Astrocyte of the cerebellum (primary cell): Measurements from ENCODE around the gene FLRT2.
A peak's percentile ranks its signal among the peaks of the same experiment; 100 is the strongest.

Experiments
- DNase-seq: peaks from one replicate; pipeline ENCODE4 v3.0.0-alpha.2; 2011; ENCODE audit warnings: low read depth
- H3K4me3 ChIP-seq: 2 replicates; pipeline ENCODE4 v1.5.1; 2011; ENCODE audit warnings: mild to moderate bottlenecking, low read depth, low read length, moderate library complexity
- CTCF ChIP-seq: IDR thresholded peaks from 2 replicates; pipeline ENCODE4 v1.5.1; 2012; ENCODE audit warnings: low read length, low read depth, moderate library complexity, mild to moderate bottlenecking; ENCODE audit errors: missing control alignments
- in situ Hi-C: cut with HindIII; loops from 2 replicates; pipeline ENCODE4 v1.10.0; 2017; ENCODE audit warnings: low sequenced_read_pairs

The FLRT2 gene, protein sequence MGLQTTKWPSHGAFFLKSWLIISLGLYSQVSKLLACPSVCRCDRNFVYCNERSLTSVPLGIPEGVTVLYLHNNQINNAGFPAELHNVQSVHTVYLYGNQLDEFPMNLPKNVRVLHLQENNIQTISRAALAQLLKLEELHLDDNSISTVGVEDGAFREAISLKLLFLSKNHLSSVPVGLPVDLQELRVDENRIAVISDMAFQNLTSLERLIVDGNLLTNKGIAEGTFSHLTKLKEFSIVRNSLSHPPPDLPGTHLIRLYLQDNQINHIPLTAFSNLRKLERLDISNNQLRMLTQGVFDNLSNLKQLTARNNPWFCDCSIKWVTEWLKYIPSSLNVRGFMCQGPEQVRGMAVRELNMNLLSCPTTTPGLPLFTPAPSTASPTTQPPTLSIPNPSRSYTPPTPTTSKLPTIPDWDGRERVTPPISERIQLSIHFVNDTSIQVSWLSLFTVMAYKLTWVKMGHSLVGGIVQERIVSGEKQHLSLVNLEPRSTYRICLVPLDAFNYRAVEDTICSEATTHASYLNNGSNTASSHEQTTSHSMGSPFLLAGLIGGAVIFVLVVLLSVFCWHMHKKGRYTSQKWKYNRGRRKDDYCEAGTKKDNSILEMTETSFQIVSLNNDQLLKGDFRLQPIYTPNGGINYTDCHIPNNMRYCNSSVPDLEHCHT

DNA sequence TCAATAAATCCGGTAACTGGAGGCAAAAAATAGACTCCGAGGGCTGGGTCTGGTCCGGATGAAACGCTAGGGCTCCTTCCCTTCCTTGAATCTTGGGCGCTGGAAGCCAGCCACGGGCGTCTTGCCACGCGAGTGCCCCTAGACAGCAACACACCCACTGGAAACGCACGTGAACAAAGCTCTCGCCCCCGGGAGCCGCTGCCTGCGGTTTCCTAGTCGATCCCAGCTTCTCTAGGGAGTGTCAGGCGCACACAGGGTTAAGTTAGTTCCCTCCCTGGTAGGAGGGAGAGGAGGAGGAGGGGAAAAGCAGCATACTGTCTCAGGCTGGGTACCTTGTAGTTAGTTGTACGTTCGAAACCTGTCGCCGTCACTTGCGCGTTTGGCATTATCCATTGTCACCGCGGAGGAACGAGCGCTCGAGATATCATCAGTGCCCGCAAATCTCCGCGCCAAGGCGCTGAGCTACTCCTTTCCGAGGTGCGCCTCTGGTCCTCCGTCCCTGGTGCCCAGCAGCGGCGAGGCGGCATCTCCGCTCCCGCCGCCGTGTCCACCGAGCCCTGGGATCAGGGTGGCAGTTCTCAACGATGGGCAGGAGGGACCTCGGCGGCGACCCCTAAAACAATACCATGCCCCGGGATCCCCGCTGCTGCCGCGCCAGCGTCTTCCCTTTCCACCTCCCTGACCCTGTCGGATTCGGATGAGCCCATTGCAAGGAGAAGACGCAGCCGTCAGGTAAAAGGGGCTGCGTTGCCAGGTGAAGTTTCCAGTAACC is at the start of gene FLRT2:
Gene FLRT2 (plus strand): TSS at position 342 of the 772 bp plus-strand sequence. CDS start 91,371 bp downstream, outside the sequence.
- no peak for TF ChIP-seq CTCF
- peak within 1 kb of the TSS; percentile 73 for H3K4me3 ChIP-seq
- no peak for DNase-seq
- in situ Hi-C loops = no loop called here

- H3K4me3 ChIP-seq = no peak overlapping the region
- in situ Hi-C loops = no loop called here
- no peak for TF ChIP-seq CTCF
- DNase-seq = no peak
Observed at GRCh38 chr14:85481471-85481870, 48.5 kb upstream of the FLRT2 start.

GRCh38 chr14:85482552-85482951 is 47.4 kb upstream of the FLRT2 start:
- no peak overlapping the region for H3K4me3 ChIP-seq
- no peak for TF ChIP-seq CTCF
- DNase-seq = no peak
- in situ Hi-C loops = no loop called here

DNA sequence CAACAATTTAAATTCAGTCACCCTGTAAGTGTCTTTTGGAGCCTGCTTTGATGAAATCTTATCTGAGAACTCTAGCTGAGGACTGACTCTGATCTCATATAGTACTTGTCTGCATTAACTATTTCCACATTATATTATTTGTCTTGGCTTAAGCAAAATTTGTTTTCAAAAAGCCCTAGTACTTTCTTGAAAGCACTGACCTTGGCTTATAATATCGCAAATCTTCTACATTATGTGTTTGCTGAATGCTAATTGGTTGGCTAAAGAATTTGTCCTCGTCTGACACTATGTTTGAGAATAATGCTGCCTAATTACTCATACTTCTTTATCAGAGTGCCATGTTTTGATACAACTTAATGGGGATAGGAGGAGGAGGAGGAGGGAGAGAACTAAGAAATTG is 46.9 kb upstream of the FLRT2 start:
- no peak overlapping the region for H3K4me3 ChIP-seq
- in situ Hi-C loops = no loop called here
- TF ChIP-seq CTCF = no peak
- DNase-seq = no peak

GRCh38 chr14:85483652-85484051 is 46.3 kb upstream of the FLRT2 start:
- no peak for DNase-seq
- in situ Hi-C loops = no loop called here
- no peak for TF ChIP-seq CTCF
- H3K4me3 ChIP-seq = no peak overlapping the region

DNA sequence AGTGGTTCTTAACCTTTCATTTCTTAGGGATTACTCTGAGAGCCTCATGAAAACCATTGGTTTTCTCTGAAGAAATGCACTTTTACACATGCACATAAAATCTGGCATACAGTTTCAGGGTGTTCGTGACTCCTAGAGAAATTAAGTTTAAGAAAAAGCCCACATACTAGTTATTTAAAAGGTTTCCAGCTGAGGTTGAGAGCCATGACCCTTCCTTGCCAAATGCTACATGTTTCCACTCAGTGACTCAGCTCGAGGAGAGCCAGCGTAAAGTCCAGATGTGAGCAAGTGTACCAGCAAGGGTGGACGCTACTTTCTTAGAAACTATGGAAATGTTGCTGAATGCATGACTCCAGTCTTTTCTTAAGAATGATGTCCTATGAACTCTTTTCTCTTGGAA is 42.7 kb upstream of the FLRT2 start:
- in situ Hi-C loops = no loop called here
- no peak for DNase-seq
- no peak for TF ChIP-seq CTCF
- H3K4me3 ChIP-seq = no peak overlapping the region
